T47D (cell line): Measurements from ENCODE around the gene ENOX1.
A peak's percentile ranks its signal among the peaks of the same experiment; 100 is the strongest.

ENCODE experiments used
- DNase-seq, 2 experiments: peaks; one replicate each; pipeline versions ENCODE4 v3.0.0 to v3.0.0-alpha.2; 2011 to 2012; ENCODE audit warnings: low read depth in 1 of 2, low spot score in 1 of 2
- JUND ChIP-seq: IDR thresholded peaks from 2 replicates; pipeline ENCODE4 v1.6.1; 2012; ENCODE audit warnings: low read depth
- in situ Hi-C: cut with HindIII; loops from 2 replicates; pipeline ENCODE4 v1.10.0; 2016; ENCODE audit warnings: low sequenced_read_pairs, low pct_unique_long_range_greater_than_20kb

The ENOX1 gene

DNA sequence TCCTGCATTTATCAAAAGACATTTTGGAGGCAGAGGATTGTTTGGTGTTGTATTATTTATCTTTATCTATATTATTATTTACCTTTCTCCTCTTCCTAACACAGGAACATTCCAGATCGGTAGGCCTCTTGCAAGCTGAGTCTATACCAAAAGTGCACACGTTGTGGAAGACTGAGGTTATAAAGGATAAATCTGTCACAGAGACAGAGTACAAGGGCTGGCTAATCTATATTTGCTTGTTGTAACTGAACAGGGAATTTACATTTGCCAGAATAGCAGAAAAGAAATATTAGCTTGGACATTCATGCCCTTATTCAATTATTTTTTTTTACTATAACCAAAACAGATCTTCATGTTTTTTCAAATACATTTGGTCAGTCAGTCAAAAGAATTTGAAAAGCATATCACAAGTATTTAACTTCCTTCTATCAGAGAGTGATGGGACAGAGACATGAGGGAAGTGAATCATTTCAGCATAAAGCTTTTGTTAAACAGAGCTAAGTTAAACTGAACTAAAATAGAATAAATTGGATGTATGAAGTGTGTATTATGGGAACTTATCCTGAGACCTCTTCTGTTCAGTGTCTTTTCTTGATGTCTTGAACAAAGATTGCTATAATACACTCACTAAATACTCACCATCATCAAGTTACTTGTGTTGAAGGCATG, 410.8 kb downstream of the ENOX1 start:
- TF ChIP-seq JUND, result no peak
- no peak for DNase-seq
- in situ Hi-C loops, result no loop called here

DNA sequence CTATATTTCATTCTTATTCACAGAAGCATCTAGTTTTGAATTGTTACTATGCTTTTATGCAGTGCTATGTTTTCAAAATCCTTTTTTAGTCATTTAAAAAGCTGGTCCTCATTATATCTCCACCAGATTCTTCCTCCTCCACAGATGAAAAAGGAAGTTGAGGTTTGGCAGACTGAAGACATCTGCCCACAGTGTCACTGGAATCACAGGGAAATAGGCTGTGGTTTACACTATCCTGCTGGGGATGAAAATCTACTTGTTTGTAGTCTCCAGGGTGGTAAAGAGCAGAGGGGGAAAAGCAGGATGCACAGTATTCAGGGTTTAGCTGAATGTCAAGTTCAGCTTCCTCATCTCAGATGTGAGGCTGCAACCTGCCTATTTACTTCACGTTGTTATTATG, 412.2 kb downstream of the ENOX1 start:
- in situ Hi-C loops, result no loop called here
- DNase-seq, result no peak
- TF ChIP-seq JUND, result no peak

DNA sequence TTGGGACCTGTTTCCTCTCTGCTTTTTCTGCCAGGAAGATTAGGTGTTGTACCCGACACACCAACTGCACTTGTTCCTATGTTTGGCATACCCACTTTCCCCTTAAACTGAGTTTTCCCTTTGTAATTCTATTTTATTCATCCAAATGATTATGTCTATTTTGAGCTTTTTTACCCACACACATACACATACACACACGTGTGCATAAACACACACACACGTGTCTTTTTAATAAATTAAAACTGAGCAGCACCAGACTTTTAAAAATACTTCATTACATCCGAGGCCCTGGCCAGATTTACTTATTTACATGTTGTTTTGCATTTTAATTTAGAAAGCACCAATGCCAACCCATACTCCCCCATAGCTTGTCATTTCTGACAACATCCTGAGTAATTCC, 413.4 kb downstream of the ENOX1 start:
- TF ChIP-seq JUND, result no peak

DNA sequence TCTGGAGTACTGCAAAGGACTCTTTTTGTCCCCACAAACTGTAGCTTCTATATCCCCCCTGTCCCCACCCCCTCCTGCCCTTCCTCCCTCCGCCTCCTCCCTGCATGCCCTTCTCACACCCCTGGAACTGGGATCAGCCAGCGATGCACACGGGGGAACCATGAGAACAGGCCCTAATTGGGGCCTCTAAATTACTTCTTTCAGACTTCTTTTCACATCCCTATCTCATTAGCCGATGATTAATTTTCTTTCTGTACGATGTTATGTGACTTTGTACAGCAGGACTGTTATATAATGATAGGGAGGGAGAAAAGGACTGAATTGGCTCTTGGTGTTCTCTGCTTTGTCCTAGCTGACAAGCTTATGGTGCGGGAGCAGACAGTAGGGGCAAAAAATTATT, 415.9 kb downstream of the ENOX1 start:
- no peak for TF ChIP-seq JUND
- DNase-seq, result no peak
- in situ Hi-C loops, result no loop called here

More for the DNA sequence above, 413.4 kb downstream of the ENOX1 start:
- DNase-seq, result no peak
- in situ Hi-C loops, result no loop called here

DNA sequence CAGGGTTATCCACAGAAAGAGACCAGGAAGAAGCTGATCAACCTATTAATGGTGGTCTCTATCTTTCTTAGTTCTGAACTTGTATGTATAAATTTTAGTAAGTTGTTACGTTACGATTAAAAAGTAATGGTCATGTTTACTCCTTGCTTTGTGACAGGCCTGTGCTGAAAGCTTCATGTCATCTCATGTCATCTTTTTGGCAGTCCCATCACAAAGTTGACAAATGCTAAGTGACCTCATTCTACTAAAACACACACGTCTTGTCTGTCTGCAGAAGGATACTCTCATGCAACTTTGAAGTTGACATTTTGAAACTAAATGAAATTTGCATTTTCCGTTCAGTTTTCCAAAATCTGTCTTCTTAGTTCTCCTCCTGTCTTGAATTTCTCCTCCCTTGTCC, 417.5 kb downstream of the ENOX1 start:
- in situ Hi-C loops, result no loop called here
- no peak for DNase-seq
- TF ChIP-seq JUND, result no peak

DNA sequence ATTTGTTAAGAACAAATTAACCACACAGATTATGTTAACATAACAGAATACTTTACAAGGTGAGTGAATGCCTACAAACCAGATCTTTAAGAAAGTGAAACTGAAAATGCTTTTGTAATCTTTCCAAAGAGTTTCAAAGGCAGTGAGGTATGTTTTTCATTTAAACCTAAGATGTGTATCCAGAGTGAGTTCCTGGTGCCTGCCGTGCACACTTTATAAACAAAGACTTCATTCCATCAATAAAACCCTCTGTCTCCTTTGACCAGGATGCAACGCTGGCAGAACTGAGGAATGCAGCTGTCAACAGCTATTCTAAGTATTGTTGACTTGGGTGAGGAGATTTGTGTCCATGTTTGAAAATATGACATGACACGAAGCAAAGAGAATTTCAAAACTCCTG, 418.8 kb downstream of the ENOX1 start:
- DNase-seq, result peak in 1 of 2 experiments; percentile 56
- TF ChIP-seq JUND, result no peak
- in situ Hi-C loops, result no loop called here

DNA sequence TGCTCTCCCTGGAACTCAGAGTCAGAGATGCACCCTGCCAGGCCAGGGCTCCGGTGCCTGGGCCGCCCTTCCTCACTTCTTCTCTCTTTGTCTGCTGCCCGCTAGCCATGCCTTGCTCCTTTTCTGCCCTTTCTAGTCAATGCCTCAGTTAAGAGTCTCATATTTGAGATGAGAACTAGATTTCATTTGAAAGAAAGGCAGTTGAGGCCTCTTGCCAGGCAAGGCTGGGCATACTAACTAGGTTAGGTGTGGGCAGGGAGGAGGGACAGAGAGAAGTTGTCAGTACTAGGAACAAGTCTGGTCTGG, 421.8 kb downstream of the ENOX1 start:
- no peak for DNase-seq
- no peak for TF ChIP-seq JUND
- in situ Hi-C loops, result no loop called here

DNA sequence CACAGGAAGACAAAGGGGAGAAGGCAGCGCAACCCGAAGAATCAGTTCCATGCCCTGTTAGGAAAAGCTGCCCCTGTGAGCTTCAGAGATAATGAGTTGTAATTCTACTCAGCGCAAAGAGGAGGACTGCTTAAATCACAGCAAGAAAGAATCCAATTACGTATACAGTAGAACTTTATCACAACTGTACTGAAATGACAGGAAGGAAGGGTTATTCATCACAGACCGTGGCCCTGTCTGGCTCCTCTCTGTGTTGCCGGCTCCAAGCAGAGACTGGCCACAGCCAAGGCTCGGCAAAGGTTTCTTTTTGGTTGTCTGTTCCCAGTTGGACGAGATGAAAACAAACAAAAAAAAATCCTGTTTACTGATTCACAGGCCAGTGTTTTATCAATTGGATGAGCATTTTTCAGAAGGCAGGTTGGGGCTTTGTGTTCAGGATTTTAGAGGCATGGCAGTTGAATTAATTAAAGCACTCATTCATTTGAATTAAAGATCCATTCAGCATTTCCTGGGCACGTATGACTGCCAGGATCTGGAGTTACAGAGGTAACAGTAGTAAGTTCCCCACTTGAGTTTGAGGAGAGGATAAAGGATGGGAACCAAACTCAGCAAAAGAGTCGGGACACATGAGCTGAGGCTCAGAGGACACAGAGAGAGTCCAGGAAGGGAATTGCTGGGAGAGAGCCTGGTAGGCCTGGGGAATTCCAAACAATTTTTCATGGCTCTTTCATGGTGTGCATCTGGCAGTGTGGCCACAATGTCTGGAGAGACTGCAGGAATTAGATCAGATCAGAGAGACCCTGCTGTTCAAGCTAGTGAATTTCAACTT, 422.3 kb downstream of the ENOX1 start:
- no peak for TF ChIP-seq JUND
- no peak for DNase-seq
- in situ Hi-C loops, result no loop called here

DNA sequence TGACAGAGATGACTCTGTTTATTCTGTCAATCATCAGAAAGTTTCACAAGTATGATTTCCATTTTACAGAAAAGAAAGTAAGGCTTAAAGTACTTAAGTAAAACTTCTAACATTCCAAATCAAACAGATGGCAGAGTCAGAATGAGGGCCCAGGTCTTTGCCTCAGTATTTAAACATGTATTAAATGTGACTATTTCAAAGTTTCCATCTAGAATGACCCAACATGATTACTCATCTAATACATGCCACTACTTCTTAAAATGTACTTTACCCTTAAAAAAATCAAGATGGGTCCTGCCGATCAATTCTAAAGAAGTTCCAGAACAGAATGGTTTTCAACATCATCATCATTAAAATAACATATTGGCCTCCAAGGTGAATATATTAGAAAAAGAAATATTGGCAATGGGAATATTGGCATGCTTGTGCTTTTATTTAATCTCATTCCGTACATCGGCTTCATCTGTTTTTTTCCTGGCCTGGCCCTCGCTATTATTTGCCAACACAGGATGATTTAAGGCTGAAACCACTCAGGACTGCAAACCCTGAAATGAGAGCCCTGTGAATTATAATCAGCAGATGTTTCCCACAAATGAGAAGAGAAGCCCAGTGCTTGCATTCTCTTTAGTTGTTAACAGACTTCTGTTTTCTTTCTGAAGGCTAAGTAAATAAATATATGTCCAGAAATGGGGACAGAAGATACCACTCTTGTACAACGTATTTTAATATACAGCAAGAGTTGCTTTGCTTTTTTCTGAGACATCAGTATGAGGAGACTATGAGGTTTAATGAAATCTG, 423.4 kb downstream of the ENOX1 start:
- no peak for DNase-seq
- no peak for TF ChIP-seq JUND
- in situ Hi-C loops, result no loop called here

DNA sequence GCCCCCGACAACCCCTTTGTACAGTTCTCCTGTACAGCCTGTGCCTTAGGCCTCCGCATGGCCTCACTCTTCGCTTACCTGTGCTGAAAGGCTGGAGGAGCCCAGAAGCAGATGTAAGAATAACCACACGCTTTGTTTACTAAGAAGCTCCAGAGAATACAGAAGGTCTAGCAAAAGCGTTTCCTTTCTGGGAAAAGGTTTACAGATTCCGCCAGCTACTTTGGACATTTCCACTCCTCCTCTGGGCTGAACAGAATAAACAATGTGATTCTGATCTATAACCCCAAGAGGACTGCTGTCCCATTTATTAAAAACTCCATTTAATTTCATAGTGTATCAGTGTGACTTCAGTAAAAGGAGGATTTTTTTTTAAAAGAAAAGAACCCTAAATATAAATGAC, 424.2 kb downstream of the ENOX1 start:
- DNase-seq, result no peak
- TF ChIP-seq JUND, result no peak
- in situ Hi-C loops, result no loop called here

DNA sequence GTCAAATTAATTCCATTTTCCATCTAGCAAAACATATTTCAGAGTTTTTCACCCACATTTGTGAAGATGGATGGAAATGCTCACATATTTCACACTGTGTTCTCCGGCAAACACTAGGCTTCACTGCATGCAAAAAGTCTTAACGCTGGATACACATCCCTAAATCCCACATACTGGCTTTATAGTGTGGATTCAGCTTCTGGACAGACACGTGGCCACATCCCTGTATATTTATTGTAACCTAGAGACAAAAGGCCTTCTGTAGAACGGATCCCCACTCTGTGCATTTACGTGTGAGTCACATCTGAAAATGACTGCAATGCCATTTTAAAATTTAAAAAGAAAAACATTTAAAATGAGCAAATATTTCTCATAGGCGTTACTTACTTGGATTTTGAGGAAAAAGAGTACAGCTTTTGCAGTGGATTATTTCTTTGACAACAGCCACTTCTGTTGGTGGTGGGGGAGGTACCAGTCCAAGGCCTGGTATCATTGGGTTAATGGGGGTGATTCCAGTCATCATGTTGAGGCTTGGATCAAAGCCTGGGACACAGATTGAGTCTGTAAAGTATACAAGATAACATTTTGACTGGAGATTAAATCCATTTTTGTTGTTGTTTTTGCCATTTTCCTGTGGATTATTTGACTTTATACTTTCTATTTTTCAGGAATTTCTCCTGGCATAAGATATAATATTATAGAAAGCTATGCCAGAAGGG, 425.7 kb downstream of the ENOX1 start:
- DNase-seq, result no peak
- in situ Hi-C loops, result no loop called here
- TF ChIP-seq JUND, result no peak

DNA sequence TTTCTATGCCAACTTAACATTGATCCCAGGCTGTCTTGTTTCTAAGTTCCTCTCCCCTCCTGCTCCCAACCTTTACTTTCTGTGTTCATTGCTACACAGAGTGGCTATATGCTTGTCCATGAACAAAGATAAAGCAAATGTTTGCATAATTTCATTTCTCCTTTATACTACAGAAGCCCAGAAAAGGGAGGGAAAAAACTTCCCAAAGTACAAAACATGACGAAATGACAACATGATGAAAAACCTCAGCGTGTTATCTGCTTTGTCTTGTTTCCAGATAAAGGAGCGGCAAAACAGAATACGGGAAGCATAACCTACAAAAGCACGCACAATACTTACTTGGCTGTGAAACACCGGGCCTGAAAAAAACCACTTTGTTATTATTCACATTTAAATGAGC, 426.6 kb downstream of the ENOX1 start:
- DNase-seq, result no peak
- TF ChIP-seq JUND, result no peak
- in situ Hi-C loops, result no loop called here
